HS-5 (cell line): ENCODE results near the gene CFB.
"Not testable (repeated sequence)": the region's sequence is repeated elsewhere in the genome, so short reads cannot be mapped to it uniquely, and the experiment has no call there.

Experiments
- DNase-seq: peaks from one replicate; pipeline ENCODE4 v3.0.0-alpha.2; 2012; ENCODE audit warnings: low read depth

Gene CFB

DNA sequence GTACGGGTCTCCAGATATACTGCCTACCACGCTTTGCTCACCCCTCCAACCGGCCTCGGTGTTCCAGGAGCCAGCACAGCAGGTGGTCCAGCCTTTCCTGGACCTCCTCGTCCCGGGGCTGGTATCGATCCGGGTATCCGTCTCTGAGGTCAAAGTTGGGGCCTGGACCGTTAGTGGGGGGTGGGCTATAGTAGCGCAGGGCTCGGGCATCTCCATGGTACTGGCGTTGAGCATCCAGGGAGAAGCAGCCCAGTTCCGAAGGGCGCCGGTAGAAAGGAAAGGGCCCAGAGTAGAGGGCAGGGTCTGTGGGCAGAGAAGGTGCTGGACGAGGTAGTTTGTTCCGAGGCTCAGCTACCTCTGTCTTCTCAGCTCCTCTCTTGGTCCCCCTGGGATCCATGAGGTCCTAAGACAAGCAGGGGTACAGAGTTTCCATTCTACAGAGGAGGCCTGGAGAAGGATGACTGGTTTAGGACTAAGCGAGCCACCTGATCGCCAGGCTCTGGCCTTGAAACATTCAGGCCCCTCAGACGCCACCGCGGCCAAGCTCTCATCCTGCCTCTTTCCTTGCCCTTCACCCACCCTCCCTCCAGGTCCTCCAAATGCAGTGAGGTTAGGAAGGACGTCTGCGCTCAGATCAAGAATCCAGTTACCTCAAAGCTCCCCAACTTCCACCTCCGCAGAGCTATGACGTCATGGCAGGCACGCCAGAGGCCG is 25.5 kb downstream of the CFB start:
- no peak for DNase-seq

DNA sequence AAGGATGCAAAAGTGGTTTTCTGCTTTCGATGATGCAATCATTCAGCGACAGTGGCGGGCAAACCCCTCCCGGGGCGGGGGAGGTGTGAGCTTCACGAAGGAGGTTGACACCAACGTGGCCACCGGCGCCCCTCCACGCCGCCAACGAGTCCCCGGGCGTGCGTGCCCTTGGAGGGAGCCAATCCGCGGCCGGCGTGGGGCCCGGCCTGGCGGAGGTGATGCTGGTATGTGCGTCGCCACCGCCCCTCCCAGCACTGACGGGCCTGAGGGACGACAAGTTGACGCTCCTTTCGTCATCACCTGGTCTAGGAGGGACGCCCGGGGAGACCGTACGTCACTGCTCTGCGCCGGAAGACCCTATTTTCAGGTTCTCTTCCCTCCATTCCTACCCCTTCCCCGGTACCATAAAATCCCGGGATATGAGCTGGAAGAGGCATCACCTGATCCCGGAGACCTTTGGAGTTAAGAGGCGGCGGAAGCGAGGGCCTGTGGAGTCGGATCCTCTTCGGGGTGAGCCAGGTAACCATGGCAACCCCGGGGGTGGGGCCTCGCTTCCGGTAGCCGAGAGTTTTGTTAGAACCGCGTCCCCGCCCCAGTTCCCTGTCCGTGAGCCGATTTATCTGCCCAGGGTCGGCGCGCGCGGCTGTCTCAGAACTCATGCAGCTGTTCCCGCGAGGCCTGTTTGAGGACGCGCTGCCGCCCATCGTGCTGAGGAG is 26.3 kb downstream of the CFB start, which contains the start of gene DXO:
DXO (minus strand) TSS at position 146 of the 716 bp plus-strand sequence. CDS start 463 bp downstream, outside the sequence.
- DNase-seq: peak; percentile 97

DNA sequence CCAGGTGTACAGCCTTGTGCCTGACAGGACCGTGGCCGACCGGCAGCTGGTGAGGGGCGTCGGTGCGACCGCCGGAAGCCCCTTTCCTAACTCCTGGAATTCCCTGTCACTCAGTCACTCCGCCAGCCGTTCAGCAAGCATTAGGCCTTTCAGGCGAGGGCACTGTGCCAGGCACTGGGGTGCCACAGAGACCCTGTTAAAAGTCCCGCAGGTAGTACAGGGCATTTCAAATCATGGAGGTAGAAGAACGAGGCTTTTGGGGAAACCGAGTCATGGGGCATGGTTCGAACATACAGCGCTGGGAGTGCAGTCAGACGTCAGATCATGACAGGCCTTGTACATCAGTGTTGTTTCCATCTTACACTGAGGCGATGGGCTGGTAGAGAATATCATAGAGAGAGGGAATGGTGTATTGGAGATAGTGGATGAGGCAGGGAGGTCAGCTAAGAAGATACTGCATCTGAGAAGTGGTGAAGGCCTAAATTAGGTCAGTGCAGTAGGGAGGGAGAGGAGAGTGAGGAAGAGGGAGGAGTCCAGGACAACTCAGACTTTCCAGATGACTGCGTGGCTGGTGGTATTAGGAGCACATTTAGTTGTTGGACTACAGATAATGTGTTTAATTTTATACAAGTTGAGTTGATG is 26.9 kb downstream of the CFB start:
- DNase-seq: no peak

DNA sequence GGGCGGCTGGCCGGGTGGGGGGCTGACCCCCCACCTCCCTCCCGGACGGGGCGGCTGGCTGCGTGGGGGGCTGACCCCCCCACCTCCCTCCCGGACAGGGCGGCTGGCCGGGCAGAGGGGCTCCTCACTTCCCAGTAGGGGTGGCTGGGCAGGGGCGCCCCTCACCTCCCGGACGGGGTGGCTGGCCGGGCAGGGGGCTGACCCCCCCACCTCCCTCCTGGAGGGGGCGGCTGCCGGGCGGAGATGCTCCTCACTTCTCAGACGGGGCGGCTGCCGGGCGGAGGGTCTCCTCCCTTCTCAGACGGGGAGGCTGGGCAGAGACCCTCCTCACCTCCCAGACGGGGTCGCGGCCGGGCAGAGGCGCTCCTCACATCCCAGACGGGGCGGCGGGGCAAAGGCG is 30.2 kb downstream of the CFB start:
- DNase-seq: not testable (repeated sequence)

DNA sequence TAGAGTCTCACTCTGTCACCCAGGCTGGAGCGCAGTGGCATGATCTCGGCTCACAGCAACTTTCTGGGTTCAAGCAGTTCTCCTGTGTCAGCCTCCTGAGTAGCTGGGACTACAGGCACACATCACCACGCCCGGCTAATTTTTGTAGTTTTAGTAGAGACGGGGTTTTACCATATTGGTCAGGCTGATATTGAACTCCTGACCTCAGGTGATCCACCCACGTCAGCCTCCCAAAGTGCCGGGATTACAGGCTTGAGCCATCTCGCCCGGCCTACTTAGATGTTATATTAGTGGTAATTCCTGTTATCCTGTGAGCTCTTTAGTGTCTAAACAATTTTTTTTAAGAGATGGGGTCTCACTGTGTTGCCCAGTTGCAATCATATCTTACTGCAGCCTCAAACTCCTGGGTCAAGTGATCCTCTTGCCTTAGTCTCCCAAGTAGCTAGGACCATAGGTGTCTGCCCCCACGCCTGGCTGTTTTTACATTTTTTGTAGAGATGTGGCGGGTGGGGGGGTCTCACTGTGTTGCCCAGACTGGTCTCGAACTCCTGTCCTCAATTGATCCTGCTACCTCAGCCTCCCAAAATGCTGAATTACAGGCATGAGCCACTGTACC is 32.0 kb downstream of the CFB start:
- no peak for DNase-seq

DNA sequence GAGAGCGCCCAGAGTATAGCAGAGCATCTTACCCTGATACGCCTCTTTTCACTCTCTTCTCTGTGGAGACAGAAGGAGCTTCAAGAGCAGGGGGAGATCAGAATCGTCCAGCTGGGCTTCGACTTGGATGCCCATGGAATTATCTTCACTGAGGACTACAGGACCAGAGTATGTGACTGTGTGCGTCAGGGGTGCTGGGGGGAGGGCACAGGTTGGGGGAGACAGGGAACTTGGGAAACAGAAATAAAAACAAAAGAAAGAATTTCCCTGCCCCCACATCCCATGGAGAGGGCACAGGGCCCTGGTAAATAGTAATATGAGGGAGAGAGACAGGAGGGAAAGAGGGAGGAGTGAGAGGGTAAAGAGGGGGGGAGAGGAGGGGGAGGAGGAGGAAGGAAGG is 32.9 kb downstream of the CFB start:
- no peak for DNase-seq

DNA sequence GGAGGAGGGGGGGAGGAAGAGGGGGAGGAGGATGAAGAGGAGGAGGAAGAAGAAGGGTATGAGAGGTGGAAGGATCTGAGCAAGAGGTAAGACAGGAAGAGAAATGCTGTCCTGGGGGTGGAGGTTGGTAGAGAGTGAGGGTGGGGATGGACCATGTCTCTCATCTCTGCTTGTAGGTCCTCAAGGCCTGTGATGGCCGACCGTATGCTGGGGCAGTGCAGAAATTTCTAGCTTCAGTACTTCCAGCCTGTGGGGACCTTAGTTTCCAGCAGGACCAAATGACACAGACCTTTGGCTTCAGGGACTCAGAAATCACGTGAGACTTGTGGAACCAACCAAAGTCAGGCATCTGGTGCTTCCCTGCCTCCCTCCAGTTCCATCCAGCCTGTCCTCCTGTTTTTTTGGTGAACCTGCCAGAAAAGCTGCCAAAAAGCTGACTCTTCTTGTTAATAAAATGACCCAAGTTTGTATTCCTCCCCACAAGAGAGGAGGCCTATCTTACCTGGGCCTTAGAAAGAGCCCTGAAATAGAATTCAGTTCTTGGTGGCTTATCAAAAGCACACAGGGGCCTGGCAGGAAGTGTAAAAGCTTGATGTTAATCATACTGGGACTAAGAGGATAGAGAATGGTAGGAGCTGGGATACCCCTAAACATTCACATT is 33.5 kb downstream of the CFB start:
- no peak for DNase-seq

DNA sequence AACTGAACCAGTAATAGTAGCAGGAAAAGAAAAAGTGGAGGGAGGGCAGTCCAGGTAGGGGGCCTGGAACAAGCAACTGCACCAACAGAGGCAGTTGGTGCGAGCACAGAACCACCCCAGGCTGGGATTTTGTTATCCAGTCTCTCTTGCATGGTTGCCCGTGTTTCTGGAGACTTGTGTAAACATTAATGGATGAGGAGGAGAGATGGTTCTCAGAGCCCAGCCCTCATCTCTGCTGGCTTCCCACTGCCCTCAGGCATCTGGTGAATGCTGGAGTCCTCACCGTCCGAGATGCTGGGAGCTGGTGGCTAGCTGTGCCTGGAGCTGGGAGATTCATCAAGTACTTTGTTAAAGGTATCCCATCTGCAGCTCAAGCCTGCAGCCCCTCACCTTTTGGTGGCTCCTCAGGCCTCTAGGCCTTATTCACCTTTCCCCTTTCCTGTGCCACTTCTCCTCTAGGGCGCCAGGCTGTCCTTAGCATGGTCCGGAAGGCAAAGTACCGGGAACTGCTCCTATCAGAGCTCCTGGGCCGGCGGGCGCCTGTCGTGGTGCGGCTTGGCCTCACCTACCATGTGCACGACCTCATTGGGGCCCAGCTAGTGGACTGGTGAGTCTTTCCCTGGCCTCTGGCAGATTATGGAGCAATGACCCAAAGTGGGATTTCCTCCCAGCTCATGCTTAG is 34.4 kb downstream of the CFB start:
- DNase-seq: not testable (repeated sequence)

DNA sequence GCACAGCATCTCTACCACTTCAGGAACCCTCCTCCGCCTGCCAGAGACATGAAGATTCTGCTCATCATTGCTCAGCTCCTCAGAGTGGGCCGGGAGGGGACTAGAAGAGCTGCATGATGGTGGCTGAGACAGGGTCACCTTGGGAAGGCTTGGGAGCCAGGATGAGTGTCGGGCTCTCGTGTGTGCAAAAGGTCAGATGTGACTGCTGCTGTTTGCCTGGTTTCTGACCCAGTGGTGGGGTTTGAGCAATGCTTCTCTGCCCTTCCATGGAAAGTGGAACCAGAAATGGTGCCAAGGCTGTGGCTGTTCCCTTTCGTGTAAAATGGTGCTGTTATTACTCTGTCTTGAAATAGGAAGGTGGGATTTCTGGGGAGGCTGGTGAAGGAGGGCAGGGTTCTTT is 35.1 kb downstream of the CFB start:
- not testable (repeated sequence) for DNase-seq

DNA sequence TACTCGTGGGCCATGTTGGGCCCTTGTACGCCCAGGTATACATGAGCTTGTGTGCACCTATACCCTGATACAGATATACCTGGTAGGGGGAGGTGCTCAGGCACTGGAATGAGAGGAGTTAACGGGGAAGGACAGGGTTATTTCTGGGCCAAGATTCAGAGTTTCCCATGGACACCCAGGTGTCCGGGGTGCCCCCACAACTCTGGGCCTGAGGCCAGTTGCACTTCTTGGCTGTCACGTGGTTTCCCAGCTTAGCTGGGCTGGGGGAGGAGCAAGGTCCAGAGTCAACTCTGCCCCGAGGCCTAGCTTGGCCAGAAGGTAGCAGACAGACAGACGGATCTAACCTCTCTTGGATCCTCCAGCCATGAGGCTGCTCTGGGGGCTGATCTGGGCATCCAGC is 35.8 kb downstream of the CFB start, which contains the start of gene C4A:
C4A (plus strand) TSS at position 314 of the 400 bp plus-strand sequence; CDS start at position 365, 51 bp downstream.
- not testable (repeated sequence) for DNase-seq

DNA sequence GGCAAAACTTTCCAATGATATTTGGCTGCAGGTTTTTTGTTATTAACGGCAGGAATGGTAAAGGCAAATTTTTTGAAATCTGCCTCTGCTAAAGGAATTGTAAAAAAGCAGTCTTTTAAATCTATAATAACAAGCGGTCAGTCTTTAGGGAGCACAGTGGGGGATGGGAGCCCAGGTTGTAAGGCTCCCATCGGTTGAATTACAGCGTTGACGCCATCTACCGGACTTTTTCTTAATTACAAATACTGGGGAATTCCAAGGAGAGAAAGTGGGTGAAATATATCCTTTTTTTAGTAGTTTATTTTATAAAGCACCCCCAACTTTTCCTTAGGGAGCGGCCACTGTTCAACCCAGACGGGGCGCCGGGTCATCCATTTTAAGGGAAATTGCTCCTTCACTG is 43.5 kb downstream of the CFB start:
- not testable (repeated sequence) for DNase-seq

DNA sequence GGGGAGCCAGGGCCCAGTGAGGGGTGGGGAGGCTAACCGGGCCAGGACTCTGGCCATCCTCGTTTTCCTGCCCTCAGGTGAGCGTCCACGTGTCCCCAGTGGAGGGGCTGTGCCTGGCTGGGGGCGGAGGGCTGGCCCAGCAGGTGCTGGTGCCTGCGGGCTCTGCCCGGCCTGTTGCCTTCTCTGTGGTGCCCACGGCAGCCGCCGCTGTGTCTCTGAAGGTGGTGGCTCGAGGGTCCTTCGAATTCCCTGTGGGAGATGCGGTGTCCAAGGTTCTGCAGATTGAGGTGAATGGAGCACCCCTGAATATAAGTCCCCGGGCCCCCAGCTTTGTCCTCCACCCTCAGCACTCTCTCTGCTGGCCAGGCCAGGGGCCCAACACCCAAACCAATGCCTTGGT is 48.5 kb downstream of the CFB start:
- not testable (repeated sequence) for DNase-seq

DNA sequence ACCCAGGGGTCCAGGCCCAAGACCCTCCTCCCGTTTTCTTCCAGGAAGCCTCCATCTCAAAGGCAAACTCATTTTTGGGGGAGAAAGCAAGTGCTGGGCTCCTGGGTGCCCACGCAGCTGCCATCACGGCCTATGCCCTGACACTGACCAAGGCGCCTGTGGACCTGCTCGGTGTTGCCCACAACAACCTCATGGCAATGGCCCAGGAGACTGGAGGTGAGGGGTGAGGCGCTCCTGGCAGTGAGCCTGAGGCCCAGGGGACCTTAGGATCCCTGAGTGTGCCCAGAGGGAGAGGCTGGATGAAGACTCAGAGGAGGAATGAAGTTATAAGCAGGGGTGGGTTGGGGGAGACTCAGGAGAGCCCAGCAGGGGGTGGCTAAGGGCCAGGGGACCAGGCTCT is 50.5 kb downstream of the CFB start:
- DNase-seq: not testable (repeated sequence)
